ENCODE data around the gene CNKSR2. TPM values are rescaled to one million over a fixed set of nuclear protein-coding genes. Genes with fewer than 3 reads are reported as not detected.

Gene CNKSR2
- total and polyA plus RNA-seq, 2 experiments from 2014 or later, result 13.9 to 40.9 TPM

GRCh38 chrX:21702725-21703124, 328.5 kb downstream of the CNKSR2 start (continued):
- TF ChIP-seq ZNF462 (CRISPR knock-in tag; IDR thresholded peaks at IDR 0.05) (no peak), ZNF331 (CRISPR knock-in tag; IDR thresholded peaks at IDR 0.05; ENCODE audit: low read depth) (no peak), EZH2phosphoT487 (IDR thresholded peaks at IDR 0.05; ENCODE audit: unreplicated experiment) (no peak), ETS1 (IDR thresholded peaks at IDR 0.05) (no peak), STAT1 (IDR thresholded peaks at IDR 0.05; ENCODE audit: unreplicated experiment) (no peak), JUNB (IDR thresholded peaks at IDR 0.05; ENCODE audit: unreplicated experiment) (no peak), REST (IDR thresholded peaks at IDR 0.05; ENCODE audit: unreplicated experiment) (no peak)
